DMS153 (cell line): ENCODE results near the gene COPS4.
"Not testable (repeated sequence)": the region's sequence is repeated elsewhere in the genome, so short reads cannot be mapped to it uniquely, and the experiment has no call there.

Experiments
- DNase-seq: peaks from one replicate; lab custom pipeline; 2025; lab: John Stamatoyannopoulos, UW

COPS4 gene

GRCh38 chr4:83034630-83035494, at the start of gene COPS4:
TSS of gene COPS4 (plus strand) at chr4:83035183. CDS start at chr4:83035225, 42 bp downstream.
- peak; percentile 100 for DNase-seq

- not testable (repeated sequence) for DNase-seq
Measured at GRCh38 chr4:82987519-82987918, 47.5 kb upstream of the COPS4 start.

- no peak for DNase-seq
Measured at GRCh38 chr4:82988323-82988832, 46.6 kb upstream of the COPS4 start.

GRCh38 chr4:82989575-82990429, 45.2 kb upstream of the COPS4 start:
- DNase-seq = no peak

DNA sequence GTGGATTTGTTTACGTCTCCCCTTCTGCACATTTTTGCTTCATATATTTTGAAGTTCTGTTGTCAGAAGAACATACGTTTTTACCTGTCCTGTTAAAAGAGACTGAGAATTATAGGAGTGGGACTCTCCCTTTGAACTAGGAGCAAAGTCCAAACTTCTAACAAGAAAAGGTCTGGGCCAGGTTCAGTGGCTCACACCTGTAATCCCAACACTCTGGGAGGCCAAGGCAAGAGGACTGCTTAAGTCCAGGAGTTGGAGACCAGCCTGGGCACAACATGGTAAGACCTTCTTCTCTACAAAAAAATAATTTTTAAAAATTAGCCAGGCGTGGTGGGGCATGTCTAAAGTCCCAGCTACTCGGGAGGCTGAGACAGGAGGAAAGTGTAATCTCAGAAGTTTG, 40.1 kb upstream of the COPS4 start:
- DNase-seq = no peak

- no peak for DNase-seq
Measured at GRCh38 chr4:82998898-82999297, 36.1 kb upstream of the COPS4 start.

DNA sequence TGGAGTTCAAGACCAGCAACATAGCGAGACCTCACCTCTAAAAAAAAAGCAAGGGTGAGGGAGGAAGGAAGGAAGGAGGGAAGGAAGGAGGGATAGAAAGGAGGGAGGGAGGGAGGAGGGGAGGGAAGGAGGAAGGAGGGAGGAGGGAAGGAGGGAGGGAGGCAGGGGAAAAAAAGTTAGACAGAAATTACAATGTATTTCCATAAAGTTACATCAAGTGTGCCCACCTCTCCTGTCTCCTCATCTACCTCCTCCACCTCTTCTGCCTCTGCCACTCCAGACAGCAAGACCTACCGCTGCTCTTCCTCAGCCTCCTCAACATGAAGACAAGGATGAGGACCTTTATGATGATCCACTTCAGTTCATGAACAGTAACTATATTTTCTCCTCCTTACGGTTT, 32.7 kb upstream of the COPS4 start:
- no peak for DNase-seq

GRCh38 chr4:83003044-83003791, 31.8 kb upstream of the COPS4 start:
- not testable (repeated sequence) for DNase-seq

GRCh38 chr4:83009529-83009928, 25.5 kb upstream of the COPS4 start:
- DNase-seq = no peak

GRCh38 chr4:83010111-83010521, 24.9 kb upstream of the COPS4 start:
- no peak for DNase-seq

GRCh38 chr4:83010522-83011318, 24.3 kb upstream of the COPS4 start, which contains the start of gene LIN54:
TSS of gene LIN54 (minus strand) at chr4:83010823. CDS start at chr4:82984844, 25,979 bp downstream.
- peak; percentile 36 for DNase-seq

DNA sequence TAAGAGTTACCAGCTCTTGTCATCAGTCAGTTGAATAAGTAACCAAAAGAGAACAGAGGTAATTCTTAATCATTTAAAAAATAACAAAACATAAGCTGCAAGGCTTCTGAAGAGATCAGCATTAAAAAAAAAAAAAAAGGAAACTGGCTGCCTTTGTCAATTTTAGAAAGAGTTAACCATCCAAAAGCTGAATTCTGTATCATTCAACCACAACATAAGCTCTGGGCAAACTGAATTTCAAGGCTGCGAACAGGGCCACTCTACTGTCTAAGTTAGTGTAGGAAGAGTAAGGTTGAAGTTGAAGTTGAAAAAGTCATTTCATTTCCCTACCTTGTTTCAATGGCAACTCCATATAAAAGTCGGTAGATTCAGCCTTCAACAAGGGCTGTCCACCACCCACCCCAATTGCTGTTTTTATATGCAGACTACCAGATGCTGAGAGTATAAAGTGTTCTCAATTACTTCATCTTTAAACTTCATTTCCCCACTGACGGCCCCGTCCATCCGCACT, 23.2 kb upstream of the COPS4 start:
- no peak for DNase-seq

DNA sequence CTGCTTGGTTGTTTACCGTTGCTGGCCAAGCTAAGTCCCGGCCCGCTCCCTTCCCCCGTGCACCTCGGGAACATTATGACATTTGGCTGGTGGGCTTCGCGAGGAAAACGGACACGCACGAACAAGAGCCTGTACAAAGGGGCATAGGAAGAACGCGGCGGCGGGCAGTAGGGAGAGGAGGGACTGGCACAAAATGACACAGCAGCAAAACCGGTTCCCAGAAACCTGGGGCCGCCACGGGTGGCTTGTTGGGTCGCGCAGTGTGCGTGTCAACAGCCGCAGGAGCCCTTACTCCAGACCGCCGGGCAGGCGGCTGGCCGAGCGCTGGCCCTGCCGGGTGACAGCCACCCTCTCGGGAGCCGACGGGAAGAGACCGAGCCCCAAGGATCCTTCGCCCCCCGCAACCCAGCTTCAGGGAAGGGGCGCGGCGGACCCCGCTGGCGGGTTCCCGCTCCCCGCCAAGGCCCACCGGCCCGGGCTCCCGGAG, 22.7 kb upstream of the COPS4 start:
- DNase-seq = no peak

DNA sequence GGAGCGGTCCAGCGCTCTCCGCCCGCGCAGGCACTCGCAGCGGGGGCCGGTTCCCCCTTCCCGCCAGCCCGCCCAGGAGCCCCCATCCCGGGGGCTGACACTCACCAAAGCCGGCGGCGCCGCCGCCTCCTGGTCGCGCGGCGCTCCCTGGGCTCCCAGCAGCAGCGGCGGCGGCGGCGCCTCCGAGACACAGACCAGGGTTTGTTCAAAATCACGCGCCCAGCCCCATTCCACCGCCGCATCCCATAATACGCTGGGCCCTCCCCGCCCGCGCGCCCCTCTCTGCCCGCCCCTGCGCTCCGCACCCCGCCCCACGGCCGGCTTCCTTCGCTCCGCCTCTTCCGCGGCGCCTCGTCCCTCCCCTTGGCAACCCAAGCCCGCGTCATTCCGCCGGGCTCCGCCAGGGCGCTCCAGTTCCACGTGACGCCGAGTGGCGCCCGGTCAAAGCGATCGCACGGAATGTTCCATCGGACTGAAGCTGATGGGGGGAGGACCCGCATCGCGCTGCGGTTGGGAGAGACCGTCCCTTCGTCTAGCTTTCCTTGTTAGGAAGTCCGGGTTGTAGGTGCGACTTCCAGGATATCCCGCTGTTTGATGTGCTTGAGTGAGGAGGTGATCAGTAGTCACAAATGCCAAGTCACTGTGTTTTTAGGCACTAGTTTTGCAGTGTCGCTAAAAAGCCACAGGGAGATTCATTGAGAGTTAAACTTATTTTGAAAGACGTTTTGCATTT, 22.1 kb upstream of the COPS4 start:
- DNase-seq = peak; percentile 98

- DNase-seq = no peak
Measured at GRCh38 chr4:83013420-83013867, 21.5 kb upstream of the COPS4 start.

- DNase-seq = no peak
Measured at GRCh38 chr4:83013902-83014301, 21.1 kb upstream of the COPS4 start.

DNA sequence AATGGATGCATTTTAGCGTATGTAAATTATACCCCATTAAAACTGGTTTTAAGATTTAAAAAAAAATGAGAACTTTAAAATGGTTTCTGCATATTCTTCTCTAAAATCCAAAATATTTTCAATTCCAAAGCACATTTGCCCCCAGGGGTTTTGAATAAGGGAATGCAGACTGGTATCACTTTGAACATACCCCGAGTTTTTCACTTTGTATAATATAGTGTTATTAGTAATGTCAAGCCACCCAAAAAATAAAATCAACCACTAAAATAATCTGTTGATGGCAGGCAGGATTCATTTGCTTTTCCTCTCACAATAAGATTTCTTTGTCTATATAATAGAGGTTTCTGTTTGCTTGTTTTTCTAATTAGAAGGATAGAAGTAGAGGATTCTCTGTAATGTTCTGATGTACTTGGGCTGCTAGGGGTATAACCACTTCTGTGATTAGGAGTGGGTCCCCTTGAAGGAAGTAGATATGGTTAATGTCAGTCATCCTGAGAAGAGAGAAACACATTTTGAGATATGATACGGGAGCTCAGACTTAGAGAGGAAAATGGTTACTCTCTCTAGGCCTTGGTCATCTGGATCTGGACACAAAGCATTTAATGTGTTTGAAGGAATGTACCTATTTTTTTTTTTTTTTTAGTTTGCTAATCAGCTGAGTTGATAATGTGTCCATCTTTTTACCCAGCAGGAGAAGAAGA, 15.0 kb upstream of the COPS4 start:
- no peak for DNase-seq

DNA sequence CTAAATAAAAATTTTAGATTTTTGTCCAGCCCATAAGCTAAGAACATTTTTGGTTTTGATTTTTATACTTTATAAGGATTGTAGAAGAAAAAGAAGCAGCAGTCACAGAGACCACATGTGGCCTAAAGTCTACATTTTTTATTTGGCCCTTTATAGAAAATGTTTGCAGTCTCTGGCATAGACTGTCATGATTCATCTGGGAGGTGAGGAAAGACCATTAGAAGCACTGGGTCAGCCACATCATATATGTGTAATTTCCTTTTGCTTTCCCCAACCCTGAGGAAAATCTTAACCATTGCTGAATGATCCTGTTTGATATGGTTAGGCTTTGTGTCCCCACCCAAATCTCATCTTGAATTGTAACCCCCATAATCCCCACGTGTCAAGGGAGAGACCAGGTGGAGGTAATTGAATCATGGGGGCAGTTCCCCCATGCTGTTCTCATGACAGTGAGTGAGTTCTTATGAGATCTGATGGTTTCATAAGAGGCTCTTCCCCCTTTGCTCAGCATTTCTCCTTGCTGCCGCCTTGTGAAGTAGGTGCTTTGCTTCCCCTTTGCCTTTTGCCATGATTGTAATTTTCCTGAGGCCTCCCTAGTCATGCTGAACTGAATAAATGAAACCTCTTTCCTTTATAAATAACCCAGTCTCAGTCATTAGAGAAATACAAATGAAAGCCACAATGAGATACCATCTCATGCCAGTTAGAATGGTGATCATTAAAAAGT, 12.1 kb upstream of the COPS4 start:
- DNase-seq = no peak

GRCh38 chr4:83023599-83023998, 11.4 kb upstream of the COPS4 start:
- DNase-seq = not testable (repeated sequence)
